Kidney glomerular epithelial cell (primary cell): ENCODE measurements around the gene APOBEC3H.

ENCODE experiments used
- DNase-seq: peaks from one replicate; lab custom pipeline; 2025; lab: John Stamatoyannopoulos, UW

The APOBEC3H gene

GRCh38 chr22:39135092-39135896, 38.2 kb downstream of the APOBEC3H start:
- peak; percentile 16 for DNase-seq

- no peak for DNase-seq
Observed at GRCh38 chr22:39136317-39136716, 39.3 kb downstream of the APOBEC3H start.

DNA sequence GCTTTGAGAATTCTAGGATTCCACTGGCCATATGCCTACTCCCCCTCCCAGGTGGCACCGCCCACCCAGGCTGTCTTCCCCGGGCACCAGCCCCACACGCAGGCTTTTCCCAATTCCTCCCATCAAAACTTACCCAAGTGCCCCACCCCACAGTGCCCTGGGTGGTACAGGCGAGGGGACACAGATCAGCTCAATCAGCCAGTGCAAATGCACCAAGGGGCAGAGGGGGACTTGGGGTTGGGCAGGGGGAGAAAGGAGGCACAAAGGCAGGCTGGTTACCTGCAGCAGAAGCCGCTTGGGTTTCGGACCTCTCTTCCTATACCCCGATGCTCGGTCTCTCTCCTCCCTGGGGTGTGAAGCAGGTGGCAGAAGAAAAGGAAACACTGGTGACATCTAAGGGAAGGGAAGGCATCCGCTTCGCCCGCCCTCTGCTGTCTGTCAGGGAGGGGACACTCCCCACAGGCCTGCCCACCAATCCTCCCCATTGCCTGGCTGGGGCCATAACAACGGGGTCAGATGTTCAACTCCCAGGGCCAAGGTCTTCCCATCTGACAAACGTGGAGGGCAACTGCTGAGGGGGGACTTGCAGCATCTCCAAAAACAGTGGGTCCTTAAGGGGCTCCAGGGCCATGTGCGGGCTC, 41.4 kb downstream of the APOBEC3H start:
- DNase-seq: no peak

GRCh38 chr22:39139933-39140332, 42.9 kb downstream of the APOBEC3H start:
- no peak for DNase-seq

DNA sequence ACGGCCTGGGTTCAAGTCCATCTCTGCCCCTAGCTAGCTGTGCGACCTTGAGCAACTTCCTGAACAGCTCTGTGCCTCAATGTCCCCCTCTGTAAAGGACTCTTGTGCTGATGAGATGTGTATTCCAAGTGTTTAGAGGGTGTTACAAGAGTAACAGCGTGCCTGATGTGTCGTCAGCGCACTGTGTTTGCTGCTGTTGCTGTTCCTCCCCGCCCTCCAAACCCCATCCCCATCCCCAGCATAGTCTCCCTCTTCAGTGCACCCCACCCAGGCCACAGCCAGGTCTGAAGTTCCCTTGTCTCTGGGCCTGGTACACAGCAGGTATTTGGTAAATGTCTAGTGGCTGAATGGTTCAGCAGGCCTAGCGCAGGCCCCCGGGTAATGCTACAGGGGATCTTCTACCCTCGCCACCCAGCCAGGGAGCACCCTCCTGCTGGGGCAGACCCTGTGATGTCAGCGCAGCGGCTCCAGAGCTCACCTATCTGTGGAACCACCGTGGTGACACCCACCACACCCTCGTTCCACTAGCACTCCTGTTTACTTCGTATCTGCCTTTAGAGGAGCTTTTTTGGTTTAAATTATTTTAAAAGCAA, 45.1 kb downstream of the APOBEC3H start:
- DNase-seq: no peak

- DNase-seq: peak; percentile 36
Observed at GRCh38 chr22:39144101-39144767, 47.2 kb downstream of the APOBEC3H start.

- no peak for DNase-seq
Observed at GRCh38 chr22:39146256-39147101, 49.4 kb downstream of the APOBEC3H start.

DNA sequence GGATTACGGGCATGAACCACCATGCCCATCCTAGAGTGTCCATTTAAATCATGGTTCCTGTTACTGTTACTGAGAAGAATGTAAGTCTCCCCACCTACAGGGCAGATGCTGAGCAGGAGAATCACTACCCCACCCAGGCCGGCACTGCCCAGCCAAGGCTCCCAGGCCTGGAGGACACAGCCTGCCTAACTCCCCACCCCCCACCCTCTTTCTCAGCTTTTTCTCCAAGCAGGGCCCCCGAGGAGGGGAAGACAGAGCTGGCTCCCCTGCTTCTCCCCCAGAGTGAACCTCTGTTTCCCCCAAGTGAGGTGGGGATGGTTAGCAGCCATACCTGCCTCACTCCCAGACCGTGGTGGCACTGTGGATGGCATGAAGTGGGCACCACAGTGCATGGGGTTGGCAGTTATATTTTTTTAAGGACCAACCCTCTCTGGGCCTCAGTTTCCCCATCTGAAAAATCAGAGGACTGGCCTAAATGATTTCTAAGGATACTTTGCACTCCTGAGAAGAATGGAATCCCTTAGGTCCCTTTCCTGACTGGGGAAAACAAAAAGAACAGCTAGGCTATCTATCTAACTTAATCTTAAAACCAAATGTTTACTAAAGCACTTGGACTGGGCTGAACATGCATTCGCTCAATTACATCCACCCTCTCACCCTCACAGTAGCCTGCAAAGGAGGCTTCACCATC, 50.4 kb downstream of the APOBEC3H start:
- no peak for DNase-seq

GRCh38 chr22:39148026-39148726, 51.1 kb downstream of the APOBEC3H start:
- DNase-seq: no peak

DNA sequence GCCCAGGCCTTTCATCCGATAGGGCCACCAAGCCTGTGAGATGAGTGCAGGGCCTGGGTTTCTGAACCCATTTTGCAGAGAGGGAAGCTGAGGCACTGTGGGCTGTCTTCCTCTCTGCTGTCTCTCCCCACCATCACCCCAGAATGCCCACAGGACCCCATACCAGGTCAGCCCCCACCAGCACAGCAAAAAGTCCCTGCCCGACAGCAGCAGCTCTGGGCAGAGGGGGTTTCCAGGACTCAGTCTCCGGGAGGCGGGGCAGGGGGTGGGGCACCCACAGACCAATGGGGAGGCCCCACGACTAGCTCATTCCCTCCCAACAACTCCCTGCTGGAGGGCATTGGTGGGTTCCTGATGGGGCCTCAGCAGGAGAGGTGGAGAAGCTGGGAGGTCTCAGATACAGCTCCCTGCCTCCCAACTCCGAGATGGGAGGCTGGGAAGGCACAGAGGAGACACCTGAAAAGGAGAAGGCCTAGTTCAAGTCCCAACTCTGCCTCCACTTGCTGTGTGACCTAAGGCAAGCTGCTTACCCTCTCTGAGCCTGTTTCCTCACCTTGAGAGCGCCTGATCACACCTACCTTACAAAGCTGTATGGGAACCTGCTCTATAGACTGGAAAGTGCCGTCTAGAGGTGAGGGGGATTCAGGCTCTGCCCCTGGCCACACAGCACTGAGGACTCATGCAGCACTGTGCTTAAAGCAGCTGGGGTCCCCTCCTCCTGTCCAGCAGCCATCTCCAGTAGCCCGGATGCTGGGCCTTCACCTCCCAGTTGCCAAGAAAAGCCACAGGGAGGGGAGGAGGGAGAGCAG, 51.9 kb downstream of the APOBEC3H start:
- no peak for DNase-seq

DNA sequence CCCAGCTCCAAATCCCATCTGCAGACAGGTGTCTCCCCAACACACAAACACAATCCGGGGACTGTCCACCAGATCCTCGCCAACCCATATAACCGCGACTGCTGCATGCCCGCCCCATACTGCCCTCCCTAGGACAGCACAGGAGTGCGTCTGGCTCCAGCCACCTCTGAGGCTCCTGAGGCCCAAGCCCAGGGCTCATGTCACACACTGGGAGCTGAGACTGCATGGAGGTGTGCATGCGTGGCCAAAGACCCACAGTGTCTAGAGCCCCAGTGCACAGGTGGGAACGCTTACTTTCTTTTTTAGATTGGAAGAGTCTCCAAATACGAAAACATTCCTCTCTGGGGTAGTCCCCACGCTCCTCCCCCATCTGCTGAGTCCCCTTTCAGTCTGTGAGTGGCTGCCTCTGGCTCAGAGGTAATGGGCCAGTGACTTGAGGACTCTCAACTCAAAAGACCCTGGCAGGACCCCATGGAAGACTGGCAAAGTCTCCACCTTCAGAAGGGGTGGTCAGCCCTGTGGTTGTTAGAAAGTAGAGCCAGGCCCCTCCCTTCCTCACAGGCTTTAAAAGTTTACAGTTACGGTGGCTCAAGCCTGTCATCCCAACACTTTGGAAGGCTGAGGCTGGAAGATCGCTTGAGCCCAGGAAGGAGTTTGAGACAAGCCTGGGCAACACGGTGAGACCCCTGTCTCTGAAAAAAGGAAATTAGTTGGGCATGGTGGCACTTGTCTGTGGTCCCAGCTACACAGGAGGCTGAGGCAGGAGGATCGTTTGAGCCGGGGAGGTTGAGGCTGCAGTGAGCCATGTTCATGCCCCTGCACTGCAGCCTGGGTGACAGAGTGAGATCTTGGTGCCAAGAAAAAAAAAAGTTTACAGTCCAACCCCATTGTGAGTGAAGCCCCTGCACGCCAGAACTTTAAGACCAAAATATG, 53.1 kb downstream of the APOBEC3H start:
- no peak for DNase-seq

- DNase-seq: no peak
Observed at GRCh38 chr22:39150848-39151215, 53.8 kb downstream of the APOBEC3H start.

GRCh38 chr22:39151329-39151975, 54.4 kb downstream of the APOBEC3H start:
- DNase-seq: no peak

GRCh38 chr22:39152024-39152510, 55.0 kb downstream of the APOBEC3H start:
- no peak for DNase-seq

DNA sequence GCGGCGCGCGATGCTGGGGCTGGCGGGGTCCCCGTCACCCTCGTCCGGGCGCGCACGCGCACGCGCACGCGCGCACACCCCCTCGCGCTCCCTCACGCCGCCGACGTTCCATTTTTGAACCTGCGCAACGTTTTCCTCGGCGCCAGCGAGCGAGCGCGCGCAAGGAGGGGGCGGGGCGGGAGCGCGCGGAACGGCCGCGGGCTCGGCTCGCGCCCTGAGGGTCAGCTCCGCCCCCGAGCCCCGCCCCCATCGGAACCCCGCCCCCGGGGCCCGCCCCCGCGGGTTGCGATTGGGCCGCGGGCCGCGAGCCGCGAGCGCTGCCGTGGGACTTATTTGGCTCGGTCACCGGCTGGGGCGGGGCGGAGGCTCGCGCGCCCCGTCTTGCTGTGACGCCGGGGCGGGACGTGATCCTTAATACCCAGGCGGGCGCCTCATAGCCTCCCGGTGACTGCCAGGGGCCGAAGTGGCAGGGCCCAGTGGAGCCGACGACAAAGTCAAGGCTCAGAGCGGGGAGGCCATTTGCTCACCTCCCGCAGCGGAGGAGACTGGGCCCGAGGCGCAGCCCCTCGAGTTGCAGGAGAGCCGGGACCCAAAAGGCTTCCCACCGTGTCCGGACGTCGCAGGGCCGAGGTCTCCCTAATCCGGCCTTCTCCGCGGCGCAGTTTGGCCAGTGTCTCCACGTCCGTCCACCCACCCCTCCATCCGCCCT, 55.6 kb downstream of the APOBEC3H start, which contains the start of gene CBX7:
Gene CBX7 (minus strand): TSS at position 170 of the 709 bp plus-strand sequence. CDS start 236 bp downstream, outside the sequence.
- DNase-seq: peak; percentile 73

- DNase-seq: no peak
Observed at GRCh38 chr22:39153220-39153717, 56.2 kb downstream of the APOBEC3H start.
